HepG2 (cell line): ENCODE measurements around the gene PP2D1. TPM values are rescaled to one million over a fixed set of nuclear protein-coding genes. Genes with fewer than 3 reads are reported as not detected.

ENCODE experiments used
- DBP ChIP-seq: sonication (generic); formaldehyde crosslinking; IDR thresholded peaks from 2 replicates; pipeline ENCODE4 v1.4.0; 2020; ENCODE audit warnings: missing genetic modification reagents; ENCODE audit errors: not compliant biosample characterization
- GATAD2A ChIP-seq: IDR thresholded peaks from 2 replicates; pipeline ENCODE4 v1.6.1; 2016
- IRX3 ChIP-seq: sonication (generic); formaldehyde crosslinking; IDR thresholded peaks from 2 replicates; pipeline ENCODE4 v1.8.1; 2023; ENCODE audit warnings: mild to moderate bottlenecking, low read depth, missing genetic modification reagents, borderline replicate concordance
- ISL2 ChIP-seq: sonication (generic); formaldehyde crosslinking; IDR thresholded peaks from 2 replicates; pipeline ENCODE4 v1.5.0; 2020; ENCODE audit warnings: missing genetic modification reagents
- MAZ ChIP-seq, 2 experiments: sonication (generic) in 1 of 2; formaldehyde crosslinking in 1 of 2; IDR thresholded peaks; 2 replicates each; pipeline versions ENCODE4 v1.5.0 to v1.6.1; 2012 to 2020; ENCODE audit warnings: low read depth in 2 of 2, mild to moderate bottlenecking in 2 of 2, borderline replicate concordance in 1 of 2, improper control_type of control experiment in 1 of 2, low read length in 1 of 2, missing genetic modification reagents in 1 of 2, moderate library complexity in 1 of 2
- MEF2D ChIP-seq: sonication (generic); formaldehyde crosslinking; IDR thresholded peaks from 2 replicates; pipeline ENCODE4 v1.5.1; 2020; ENCODE audit warnings: mild to moderate bottlenecking, missing genetic modification reagents
- MXI1 ChIP-seq: IDR thresholded peaks from 3 replicates; pipeline ENCODE4 v1.6.1; 2012; ENCODE audit warnings: low read depth, low read length, inconsistent platforms, borderline replicate concordance
- MYNN ChIP-seq: sonication (generic); formaldehyde crosslinking; IDR thresholded peaks from 2 replicates; pipeline ENCODE4 v1.4.0; 2020; ENCODE audit warnings: mild to moderate bottlenecking, low read depth, missing genetic modification reagents
- SMYD3 ChIP-seq: sonication (generic); formaldehyde crosslinking; IDR thresholded peaks from 2 replicates; pipeline ENCODE4 v1.8.1; 2023; ENCODE audit warnings: mild to moderate bottlenecking, missing genetic modification reagents
- TCF7 ChIP-seq: sonication (generic); IDR thresholded peaks from 2 replicates; pipeline ENCODE4 v1.6.1; 2016; ENCODE audit warnings: antibody characterized with exemption, low read depth
- TGIF2 ChIP-seq: IDR thresholded peaks from 2 replicates; pipeline ENCODE4 v1.6.1; 2016; ENCODE audit warnings: control low read depth, missing compliant biosample characterization
- YY1 ChIP-seq: IDR thresholded peaks from 2 replicates; pipeline ENCODE4 v1.6.1; 2011; ENCODE audit warnings: low read length, low read depth, moderate library complexity, mild to moderate bottlenecking; ENCODE audit not compliant: insufficient read depth, insufficient replicate concordance
- ZIK1 ChIP-seq: sonication (generic); formaldehyde crosslinking; IDR thresholded peaks from 2 replicates; pipeline ENCODE4 v1.5.0; 2020; ENCODE audit warnings: mild to moderate bottlenecking, low read depth, missing genetic modification reagents, borderline replicate concordance
- ZNF121 ChIP-seq: sonication (generic); formaldehyde crosslinking; IDR thresholded peaks from 2 replicates; pipeline ENCODE4 v1.5.0; 2020; ENCODE audit warnings: mild to moderate bottlenecking, missing genetic modification reagents
- ZNF3 ChIP-seq: IDR thresholded peaks from 2 replicates; pipeline ENCODE4 v1.7.0; 2017; ENCODE audit warnings: inconsistent platforms
- ZNF441 ChIP-seq: sonication (generic); formaldehyde crosslinking; IDR thresholded peaks from 2 replicates; pipeline ENCODE4 v1.7.0; 2021; ENCODE audit warnings: missing genetic modification reagents, borderline replicate concordance
- ZNF619 ChIP-seq: sonication (generic); formaldehyde crosslinking; IDR thresholded peaks from 2 replicates; pipeline ENCODE4 v1.4.0; 2020; ENCODE audit warnings: mild to moderate bottlenecking, missing genetic modification reagents
- ZNF652 ChIP-seq: IDR thresholded peaks from 2 replicates; pipeline ENCODE4 v1.6.1; 2016; ENCODE audit warnings: low read depth, borderline replicate concordance
- ZNF670 ChIP-seq: sonication (generic); formaldehyde crosslinking; IDR thresholded peaks from 2 replicates; pipeline ENCODE4 v1.8.0; 2022; ENCODE audit warnings: mild to moderate bottlenecking, missing genetic modification reagents, borderline replicate concordance
- ZNF780A ChIP-seq: sonication (generic); formaldehyde crosslinking; IDR thresholded peaks from 2 replicates; pipeline ENCODE4 v1.8.0; 2022; ENCODE audit warnings: mild to moderate bottlenecking, missing genetic modification reagents, moderate library complexity
- ZNF83 ChIP-seq: sonication (generic); formaldehyde crosslinking; IDR thresholded peaks from 2 replicates; pipeline ENCODE4 v1.4.0; 2020; ENCODE audit warnings: missing genetic modification reagents, mild to moderate bottlenecking, borderline replicate concordance
- ZNF883 ChIP-seq: sonication (generic); formaldehyde crosslinking; IDR thresholded peaks from 2 replicates; pipeline ENCODE4 v1.5.1; 2020; ENCODE audit warnings: mild to moderate bottlenecking, missing genetic modification reagents; ENCODE audit errors: not compliant biosample characterization
- polyA plus RNA-seq, 8 experiments: library from polyadenylated mRNA; depleted of rRNA in 3 of 8; stranded (reverse) in 7 of 8; unstranded in 1 of 8; fragments of >200 nt; fragmentation: Illumina TruSeq in 4 of 8; extraction: Trizol in 4 of 8; gene quantifications; 2 replicates each; pipeline versions ENCODE4 v1.2.1 to v1.2.3, GENCODE V29; 2011 to 2016; ENCODE audit warnings: low read depth in 4 of 8, missing spikeins in 1 of 8, mixed read lengths in 1 of 8; ENCODE audit not compliant: insufficient read depth in 1 of 8
- total RNA-seq, 5 experiments: library from RNA; depleted of rRNA; stranded (reverse); fragments of >200 nt; fragmentation: Illumina TruSeq; extraction: Trizol; gene quantifications; 2 replicates each; pipeline ENCODE4 v1.2.3, GENCODE V29; 2016; ENCODE audit warnings: low read depth in 1 of 5
- TF ChIP-seq, protein P1 (sequence below): sonication (generic); formaldehyde crosslinking; IDR thresholded peaks from 2 replicates; pipeline ENCODE4 v1.4.0; 2020; ENCODE audit warnings: mild to moderate bottlenecking, low read depth, missing genetic modification reagents
- TF ChIP-seq, protein P2 (sequence below): sonication (generic); formaldehyde crosslinking; conservative IDR thresholded peaks from 2 replicates; pipeline ENCODE4 v1.5.0; 2020; ENCODE audit warnings: missing genetic modification reagents
- TF ChIP-seq, protein P3 (sequence below): sonication (generic); formaldehyde crosslinking; IDR thresholded peaks from 2 replicates; pipeline ENCODE4 v1.8.0; 2023; ENCODE audit warnings: mild to moderate bottlenecking, missing genetic modification reagents
- TF ChIP-seq, protein P4 (sequence below): sonication (generic); formaldehyde crosslinking; IDR thresholded peaks from 2 replicates; pipeline ENCODE4 v1.4.0; 2020; ENCODE audit warnings: mild to moderate bottlenecking, missing genetic modification reagents

The PP2D1 gene
- total and polyA plus RNA-seq, 2 of the 13 experiments (the other 11 are each of a cell fraction or from before 2014, with no cell fraction given), result not detected

GRCh38 chr3:20039765-20040547 lies 27.9 kb upstream of the PP2D1 start, which contains the start of gene KAT2B (continued):
- TF ChIP-seq, protein P1, sequence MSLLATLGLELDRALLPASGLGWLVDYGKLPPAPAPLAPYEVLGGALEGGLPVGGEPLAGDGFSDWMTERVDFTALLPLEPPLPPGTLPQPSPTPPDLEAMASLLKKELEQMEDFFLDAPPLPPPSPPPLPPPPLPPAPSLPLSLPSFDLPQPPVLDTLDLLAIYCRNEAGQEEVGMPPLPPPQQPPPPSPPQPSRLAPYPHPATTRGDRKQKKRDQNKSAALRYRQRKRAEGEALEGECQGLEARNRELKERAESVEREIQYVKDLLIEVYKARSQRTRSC (CRISPR knock-in tag), result no peak
- TF ChIP-seq, protein P2, sequence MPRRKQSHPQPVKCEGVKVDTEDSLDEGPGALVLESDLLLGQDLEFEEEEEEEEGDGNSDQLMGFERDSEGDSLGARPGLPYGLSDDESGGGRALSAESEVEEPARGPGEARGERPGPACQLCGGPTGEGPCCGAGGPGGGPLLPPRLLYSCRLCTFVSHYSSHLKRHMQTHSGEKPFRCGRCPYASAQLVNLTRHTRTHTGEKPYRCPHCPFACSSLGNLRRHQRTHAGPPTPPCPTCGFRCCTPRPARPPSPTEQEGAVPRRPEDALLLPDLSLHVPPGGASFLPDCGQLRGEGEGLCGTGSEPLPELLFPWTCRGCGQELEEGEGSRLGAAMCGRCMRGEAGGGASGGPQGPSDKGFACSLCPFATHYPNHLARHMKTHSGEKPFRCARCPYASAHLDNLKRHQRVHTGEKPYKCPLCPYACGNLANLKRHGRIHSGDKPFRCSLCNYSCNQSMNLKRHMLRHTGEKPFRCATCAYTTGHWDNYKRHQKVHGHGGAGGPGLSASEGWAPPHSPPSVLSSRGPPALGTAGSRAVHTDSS (CRISPR knock-in tag), result no peak
- TF ChIP-seq DBP (CRISPR knock-in tag) (no peak), ZNF441 (CRISPR knock-in tag) (no peak), ZNF121 (CRISPR knock-in tag) (no peak), ZIK1 (CRISPR knock-in tag) (no peak), SMYD3 (CRISPR knock-in tag) (no peak), TCF7 (no peak), ZNF670 (no peak), ZNF883 (CRISPR knock-in tag) (no peak), ISL2 (CRISPR knock-in tag) (no peak), ZNF83 (no peak), ZNF619 (CRISPR knock-in tag) (no peak), MEF2D (no peak), MAZ (IDR thresholded peaks at IDR 0.05; ENCODE audit: borderline replicate concordance, low read depth, low read length) (peak; percentile 88; the same call in 1 of the 2 replicates), MAZ (CRISPR knock-in tag; IDR thresholded peaks at IDR 0.05; ENCODE audit: low read depth) (peak; percentile 77; the same call in 1 of the 2 replicates), ZNF652 (CRISPR knock-in tag) (no peak), GATAD2A (peak; percentile 58; the same call in 1 of the 2 replicates), MXI1 (no peak; the same call in 2 of the 3 replicates), IRX3 (CRISPR knock-in tag) (no peak), ZNF780A (CRISPR knock-in tag) (no peak), ZNF3 (CRISPR knock-in tag) (no peak), TGIF2 (CRISPR knock-in tag) (no peak), YY1 (peak; percentile 26), MYNN (CRISPR knock-in tag) (no peak)
- TF ChIP-seq, protein P3, sequence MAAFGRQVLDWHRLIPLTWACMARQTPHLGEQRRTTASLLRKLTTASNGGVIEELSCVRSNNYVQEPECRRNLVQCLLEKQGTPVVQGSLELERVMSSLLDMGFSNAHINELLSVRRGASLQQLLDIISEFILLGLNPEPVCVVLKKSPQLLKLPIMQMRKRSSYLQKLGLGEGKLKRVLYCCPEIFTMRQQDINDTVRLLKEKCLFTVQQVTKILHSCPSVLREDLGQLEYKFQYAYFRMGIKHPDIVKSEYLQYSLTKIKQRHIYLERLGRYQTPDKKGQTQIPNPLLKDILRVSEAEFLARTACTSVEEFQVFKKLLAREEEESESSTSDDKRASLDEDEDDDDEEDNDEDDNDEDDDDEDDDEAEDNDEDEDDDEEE (CRISPR knock-in tag), result no peak
- TF ChIP-seq, protein P4, sequence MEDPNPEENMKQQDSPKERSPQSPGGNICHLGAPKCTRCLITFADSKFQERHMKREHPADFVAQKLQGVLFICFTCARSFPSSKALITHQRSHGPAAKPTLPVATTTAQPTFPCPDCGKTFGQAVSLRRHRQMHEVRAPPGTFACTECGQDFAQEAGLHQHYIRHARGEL, result no peak
